GM18511 (cell line): ENCODE results near the gene ODR4.
"Not testable (repeated sequence)": the region's sequence is repeated elsewhere in the genome, so short reads cannot be mapped to it uniquely, and the experiment has no call there.

Source experiments
- ATAC-seq: cut with Tn5 transposase; IDR thresholded peaks from one replicate; pipeline ENCODE4 v1.9.1; 2021; ENCODE audit warnings: mild to moderate bottlenecking, moderate library complexity; ENCODE audit not compliant: unreplicated experiment

ODR4 gene

DNA sequence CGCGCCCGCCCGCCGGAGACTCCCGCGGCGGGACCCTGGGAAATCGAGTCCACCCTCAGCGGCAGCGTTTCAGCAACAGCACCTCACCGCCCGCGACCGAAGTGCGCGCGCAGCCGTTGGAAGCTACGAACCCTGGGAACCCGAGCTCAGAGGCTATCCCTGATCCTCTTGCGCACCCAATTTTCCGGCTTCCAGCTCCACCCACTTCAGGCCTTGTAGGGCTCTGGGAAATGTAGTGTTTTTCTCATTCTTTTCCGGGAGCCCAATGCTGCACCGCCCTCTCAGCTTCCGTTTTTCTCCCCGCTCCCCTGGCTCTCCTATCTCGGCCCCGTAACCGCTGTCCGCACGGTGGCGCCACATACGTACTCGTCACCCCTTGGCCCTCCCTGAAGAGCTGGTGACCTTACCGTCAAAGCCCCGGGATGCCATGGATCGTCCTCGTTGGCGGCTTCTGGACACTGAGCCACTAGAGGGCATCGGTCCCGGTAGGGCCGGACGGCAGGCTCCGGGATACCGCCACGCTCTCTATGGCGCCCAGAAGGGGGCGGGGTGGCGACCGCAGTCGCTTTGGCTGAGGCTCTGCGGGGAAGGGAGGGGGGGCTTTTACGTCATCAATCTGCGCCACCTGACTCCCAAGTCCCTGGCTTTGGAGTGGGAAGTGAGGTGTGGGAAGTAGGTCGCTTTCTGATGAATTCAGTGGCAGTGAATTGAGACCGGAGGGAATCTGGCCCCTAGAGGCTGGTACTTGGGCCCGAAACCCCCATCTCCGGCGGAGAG is at the start of gene ODR4, which contains the start of gene TPR:
Gene ODR4, plus strand, starts transcription at position 687 of the 777 bp plus-strand sequence. CDS start 3,948 bp downstream, outside the sequence.
Gene TPR, minus strand, starts transcription at position 102 of the 777 bp plus-strand sequence. CDS start 225 bp downstream, outside the sequence.
- ATAC-seq, result peak; percentile 87

DNA sequence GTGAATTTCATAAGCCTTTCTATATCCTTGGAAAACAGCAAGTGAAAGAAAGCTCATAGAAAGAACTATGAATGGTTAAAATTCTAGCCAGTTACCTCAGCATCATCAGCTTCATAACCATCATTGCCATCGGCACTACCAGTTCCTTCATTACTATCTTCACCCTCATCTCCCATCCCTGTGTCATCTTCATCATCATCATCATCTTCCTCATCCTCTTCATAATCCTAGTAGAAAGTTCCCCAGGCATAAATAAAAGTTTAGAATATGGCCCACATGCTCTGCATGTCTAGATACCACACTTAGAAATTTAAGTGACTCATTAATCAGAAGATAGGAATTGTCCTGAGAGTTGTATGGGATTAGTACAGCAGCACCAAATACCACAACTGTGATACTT is 49.6 kb upstream of the ODR4 start:
- no peak for ATAC-seq

DNA sequence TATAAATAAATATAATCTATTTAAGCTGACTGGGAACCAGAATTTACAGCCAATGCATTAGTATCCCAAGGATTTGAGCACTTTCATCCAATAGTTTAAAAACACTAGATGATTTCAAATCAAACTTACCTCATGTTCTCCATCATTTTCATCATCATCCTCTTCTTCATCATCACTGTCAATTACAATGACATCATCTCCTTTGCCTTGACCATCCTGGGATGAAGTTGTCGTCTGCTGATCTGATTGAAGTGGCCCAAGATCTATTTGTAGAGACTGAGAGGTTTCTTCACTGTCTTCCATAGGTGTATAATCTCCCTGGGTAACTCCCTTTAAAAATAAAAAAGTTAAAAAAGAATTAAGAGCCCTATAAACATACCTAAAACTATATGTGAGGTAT is 48.3 kb upstream of the ODR4 start:
- ATAC-seq, result no peak

DNA sequence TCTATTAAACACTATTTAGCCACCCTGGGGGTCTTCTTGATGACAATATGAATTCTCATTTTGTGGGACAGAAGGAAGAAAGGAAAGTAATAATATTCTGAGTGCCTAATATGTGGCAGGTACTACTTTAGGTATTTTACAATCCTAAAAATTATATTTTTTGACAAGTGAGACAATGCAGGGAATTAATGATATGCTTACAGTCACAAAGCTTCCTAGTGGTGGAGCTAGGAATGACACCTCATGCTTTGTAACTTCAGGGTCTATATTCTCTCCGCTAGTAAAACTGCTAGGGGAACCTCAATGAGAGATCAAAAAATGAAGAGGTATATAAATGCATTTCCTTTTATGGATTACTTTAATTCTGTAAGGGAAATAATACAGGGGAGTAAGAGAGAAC is 44.9 kb upstream of the ODR4 start:
- no peak for ATAC-seq

DNA sequence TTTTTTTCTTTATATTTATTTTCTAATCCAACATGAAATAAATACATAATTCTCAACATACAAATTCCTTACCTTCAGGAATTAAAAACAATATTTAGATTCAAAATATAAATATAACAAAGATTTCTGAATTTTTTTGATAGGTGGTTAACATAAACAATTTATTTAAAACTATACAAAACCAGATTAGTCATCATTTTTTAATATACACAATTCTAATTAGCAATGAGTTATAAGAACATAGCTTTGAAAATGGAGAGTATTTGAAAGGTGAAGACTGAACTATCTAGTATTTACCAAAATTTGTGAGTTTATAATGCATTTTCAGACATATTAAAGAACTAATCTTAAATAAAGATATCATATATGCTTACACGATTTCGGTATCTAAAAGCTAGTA is 38.1 kb upstream of the ODR4 start:
- no peak for ATAC-seq

DNA sequence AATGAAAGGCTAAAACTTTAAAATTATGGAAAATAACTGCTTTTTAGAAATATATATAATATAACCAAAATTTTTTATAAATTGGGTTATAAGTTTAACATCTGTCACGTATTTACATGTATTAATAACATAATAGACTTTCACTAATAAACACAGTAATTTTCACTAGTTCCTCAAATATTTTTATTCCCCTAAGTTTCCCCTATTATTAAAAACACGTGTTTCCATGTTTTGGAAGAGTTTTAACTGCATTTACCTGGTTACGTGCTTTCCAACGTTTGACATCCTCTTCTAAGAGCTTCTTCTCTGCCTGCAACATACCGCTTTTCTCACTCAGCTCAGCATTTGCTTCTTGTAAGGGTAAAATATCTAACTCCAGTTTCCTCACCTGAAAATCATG is 34.9 kb upstream of the ODR4 start:
- no peak for ATAC-seq

DNA sequence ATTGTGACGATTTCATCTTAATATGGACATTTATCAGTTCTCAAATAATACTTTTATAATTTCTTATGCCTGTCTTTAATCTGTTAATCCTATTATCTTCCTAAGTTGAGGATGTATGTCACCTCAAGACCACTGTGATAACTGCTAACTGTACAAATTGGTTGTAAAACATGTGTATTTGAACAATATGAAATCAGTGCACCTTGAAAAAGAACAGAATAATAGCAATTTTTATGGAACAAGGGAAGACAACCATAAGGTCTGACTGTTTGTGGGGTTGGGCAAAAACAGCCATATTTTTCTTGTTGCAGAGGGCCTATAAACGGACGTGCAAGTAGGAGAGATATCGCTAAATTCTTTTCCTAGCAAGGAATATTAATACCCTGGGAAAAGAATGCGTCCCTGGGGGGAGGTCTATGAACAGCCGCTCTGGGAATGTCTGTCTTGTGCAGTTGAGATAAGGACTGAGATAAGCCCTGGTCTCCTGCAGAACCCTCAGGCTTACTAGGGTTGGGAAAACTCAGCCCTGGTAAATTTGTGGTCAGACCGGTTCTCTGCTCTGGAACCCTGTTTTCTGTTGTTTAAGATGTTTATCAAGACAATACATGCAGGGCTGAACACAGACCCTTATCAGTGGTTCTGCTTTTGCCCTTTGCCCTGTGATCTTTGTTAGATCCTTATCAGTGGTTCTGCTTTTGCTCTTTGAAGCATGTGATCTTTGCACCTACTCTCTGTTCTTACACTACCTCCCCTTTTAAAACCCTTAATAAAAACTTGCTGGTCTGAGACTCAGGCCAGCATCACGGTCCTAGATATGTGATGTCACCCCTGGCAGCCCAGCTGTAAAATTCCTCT is 27.6 kb upstream of the ODR4 start:
- not testable (repeated sequence) for ATAC-seq

DNA sequence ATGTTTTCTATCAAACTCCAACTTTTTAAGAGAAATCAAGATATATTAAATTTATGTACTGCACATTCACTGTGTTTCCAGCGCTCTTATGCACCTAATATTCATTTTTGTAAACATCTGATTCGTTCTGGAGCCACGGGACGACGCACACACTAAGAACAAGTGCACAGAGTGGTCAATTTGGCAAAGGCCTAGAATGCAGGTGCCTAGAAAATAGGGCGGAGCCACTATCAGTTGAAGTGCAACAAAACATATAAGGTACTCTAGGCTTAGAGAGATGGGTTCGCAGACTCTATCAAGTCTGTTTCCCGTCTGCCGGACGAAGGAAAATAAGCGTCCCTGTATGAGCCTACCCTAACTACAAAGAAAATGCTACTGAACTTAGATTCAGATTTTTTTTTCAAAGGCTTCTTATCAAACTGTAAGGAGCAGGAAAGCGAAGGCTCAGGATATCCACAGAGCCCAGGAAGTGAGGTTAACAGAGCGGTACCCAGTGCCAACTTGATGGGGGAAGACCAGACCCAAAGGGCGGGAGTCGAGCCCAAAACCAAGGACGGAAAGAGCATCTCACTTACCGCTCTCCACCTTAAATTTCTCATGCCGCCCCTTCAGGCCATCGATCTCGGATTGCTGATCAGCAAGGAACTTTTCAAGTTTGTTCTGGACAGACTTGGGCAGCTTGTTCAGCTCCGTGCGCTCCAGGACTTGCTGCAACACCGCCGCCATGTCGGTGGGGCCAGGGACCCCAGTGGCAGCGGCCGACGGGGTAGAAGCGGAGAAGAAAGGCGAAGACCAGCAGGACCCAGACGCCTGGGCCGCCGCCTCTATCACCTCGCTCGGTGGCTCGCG is 1.1 kb upstream of the ODR4 start:
- ATAC-seq, result peak; percentile 32

DNA sequence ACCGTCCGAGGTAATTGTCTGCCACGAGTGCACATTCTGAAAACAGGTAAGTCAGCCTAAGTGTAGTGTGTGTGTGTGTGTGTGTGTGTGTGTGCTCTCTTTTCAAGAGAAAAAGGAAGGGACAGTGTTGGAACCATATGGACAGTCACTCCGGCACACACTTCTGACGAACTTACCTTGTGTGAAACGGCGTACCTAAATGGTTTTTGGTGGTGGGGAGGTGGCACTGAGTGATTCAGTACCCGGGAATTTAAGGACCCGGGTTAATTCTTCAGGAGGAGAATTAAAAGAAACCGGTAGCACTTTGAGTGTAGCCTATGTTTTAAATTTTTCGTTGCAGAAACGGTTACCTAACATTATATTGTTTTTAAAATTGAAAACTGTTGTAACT is 286 bp downstream of the ODR4 start:
- no peak for ATAC-seq

DNA sequence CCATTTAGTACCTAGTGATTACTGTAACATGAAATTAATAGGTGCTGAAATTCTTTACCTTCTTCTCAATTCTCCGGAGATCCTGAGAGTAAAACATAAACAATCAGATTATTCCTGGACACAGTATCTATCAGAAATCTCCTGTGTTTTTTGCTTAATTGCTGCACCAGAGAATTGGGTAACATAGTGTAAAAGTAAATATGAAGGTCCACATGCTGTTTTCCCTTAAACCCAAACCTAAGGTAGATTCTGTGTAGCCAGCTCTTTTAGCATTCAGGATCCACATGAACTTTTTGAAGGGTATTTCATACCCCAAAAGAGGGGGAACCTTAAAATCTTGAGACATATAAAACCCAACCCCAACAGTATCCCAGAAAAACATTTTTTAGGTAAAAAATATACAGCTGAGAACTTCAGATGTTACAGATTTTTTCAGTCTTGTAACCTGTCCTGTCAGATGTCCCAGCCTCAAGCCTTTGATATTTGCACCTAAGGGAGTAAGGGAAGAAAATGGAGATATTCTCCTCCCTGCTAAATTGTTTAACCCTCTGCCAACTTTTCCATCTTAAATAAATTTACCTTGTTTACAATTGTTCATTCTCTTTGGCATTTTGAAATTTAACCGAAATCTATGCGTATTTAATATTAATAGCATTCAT is 11.2 kb downstream of the ODR4 start:
- no peak for ATAC-seq

DNA sequence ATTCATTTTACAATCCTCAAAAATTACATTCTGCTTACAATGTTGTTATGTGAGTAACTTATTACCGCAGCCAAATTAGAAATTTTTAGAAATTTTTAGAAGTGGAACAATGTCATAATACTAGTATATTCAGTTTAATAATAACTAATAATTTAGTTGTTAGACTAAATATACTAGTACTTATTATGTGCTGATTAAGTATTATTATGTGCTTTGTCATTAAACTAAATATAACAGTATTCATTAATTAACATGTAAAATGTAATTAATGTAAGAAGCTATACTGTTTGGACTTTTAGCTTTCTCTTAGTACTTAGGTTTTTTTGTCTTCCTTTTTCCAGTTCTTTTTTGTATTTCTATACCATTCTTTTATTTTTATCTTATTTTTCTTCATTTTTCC is 15.3 kb downstream of the ODR4 start:
- no peak for ATAC-seq

DNA sequence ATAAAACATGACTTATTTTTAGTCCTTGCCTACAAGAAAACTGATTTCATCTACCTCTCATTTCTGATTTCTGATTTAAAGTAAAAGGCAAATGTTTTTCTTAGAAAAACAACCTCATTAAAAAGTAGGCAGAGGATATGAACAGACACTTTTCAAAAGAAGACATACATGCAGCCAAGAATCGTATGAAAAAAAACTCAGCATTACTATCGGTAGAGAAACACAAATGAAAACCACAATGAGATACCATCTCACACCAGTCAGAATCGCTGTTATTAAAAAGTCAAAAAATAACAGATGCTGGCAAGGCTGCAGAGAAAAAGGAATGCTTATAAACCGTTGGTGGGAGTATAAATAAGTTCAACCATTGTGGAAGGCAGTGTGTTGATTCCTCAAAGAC is 16.2 kb downstream of the ODR4 start:
- ATAC-seq, result no peak

DNA sequence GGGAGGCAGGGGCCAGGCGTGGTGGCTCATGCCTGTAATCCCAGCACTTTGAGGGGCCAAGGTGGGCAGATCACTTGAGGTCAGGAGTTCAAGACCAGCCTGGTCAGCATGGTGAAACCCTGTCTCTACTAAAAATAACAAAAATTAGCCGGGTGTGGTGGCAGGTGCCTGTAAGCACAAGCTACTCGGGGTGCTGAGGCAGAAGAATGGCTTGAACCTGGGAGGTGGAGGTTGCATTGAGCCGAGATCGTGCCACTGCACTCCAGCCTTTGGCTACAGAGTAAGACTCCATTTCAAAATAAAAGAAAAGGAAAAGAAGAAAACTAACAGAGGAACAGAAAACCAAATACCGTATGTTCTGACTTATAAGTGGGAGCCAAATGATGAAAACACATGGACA is 17.1 kb downstream of the ODR4 start:
- not testable (repeated sequence) for ATAC-seq

DNA sequence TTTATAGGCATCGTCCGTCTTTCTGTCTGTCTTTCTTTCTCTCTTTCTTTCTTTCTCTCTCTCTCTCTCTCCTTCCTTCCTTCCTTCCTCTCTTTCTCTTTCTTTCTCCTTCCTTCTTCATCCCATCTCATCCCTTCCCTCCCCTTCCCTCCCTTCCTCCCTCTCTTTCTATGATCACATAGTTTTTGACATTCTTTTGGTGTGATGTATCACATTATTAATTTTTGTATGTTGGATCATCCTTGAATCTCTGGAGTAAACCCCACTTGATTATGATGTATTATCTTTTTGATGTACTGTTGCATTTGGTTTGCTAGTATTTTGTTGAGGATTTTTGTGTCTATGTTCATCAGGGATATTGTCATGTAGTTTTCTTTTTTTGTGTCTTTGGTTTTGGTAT is 25.8 kb downstream of the ODR4 start:
- ATAC-seq, result not testable (repeated sequence)

DNA sequence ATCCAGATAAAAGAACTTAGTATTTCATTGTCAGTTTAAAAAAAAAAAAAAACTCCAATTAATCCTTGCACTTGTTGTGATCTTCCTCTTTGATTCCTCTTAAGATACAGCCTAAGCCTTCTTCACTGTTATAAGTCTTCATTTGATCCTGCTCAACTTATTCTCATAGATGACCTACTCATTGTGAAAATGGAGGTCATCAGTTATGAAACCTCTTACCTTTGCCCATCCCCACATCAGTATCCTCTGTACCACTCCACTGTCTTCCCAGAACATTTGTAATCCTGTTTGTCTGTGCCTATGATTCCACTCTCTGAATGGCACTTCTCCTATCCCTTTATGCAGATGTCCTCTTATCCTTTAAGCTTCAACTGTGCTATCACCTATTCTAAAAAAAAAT is 28.0 kb downstream of the ODR4 start:
- no peak for ATAC-seq

DNA sequence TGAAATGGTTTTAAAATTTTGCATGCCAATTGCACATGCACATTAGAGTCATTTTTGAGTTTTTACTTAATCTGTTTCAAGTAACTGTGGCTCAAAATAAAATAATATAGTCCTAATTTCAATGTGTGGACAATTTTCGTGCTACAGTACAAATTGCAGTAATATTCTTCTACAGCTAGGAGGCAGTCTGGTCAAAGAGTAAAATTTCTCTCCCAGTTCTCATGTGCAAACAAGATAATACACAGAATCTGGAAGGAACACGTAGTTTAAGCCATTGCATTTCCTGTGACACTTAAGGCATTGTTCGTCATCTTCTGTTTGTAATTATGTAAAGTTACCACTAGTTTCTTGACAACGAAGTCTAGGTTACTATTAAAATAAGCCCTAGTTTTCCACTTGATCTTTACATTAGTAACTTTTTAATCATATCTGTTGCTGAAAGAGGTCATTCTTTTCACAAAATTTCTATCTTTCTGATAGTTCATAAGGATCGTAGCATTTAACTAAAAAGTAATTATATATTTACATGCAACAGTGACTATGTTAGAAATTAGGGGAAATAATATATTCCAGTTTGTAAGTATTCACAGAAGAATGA is 28.9 kb downstream of the ODR4 start:
- peak; percentile 53 for ATAC-seq

DNA sequence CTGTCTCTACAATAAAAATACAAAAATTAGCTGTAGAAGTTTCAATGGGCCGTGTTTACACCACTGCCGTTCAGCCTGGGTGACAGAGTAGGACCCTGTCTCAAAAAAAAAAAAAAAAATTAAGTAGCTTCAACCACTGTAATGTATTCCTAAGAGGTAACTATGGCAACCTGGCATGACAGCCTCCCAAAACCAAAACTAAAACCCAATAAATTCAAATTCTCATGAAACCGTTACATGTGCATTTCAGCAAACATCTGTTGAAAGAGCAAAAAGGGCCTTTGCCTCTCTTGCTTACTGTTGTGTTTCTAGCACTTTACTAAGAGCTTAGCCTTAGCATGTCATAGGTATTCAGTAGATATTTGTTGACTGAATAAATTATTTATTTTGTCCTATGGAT is 33.5 kb downstream of the ODR4 start:
- ATAC-seq, result peak; percentile 72

DNA sequence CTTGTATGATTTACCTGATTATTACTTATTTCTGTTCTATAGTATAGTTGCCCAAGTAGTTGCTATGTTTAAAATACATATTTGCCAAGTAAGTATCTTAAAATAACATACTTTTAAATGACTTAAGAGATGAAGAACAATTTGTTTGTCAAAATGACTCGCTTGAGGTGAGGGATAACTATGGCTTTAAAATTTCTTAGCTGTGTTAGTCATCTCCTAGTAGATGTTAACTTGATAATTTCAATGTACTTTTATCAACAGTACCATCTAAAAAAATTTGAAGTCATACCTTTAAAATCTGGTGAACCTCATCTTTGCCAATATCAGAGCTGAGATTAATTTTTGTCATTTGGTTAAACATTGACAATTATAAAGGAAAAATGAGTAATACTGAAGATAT is 37.7 kb downstream of the ODR4 start:
- no peak for ATAC-seq

DNA sequence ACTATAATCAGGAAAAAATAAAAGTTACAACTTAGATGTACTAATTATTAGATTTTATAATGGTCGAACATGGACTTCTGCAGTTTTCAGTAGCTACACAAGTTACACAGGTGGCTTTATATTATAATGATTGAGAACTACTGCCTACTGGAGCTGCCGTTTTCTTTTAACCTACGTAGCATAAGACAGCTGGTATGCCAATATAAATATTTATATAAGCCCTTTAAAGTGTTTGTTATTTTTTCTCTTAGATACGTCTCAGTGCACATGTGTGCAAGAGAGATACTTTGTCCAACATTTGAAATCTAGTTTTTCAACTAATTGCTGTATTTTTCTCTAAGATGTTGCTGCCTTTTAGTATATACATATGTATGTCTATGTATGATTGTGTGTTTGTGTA is 42.9 kb downstream of the ODR4 start:
- no peak for ATAC-seq

DNA sequence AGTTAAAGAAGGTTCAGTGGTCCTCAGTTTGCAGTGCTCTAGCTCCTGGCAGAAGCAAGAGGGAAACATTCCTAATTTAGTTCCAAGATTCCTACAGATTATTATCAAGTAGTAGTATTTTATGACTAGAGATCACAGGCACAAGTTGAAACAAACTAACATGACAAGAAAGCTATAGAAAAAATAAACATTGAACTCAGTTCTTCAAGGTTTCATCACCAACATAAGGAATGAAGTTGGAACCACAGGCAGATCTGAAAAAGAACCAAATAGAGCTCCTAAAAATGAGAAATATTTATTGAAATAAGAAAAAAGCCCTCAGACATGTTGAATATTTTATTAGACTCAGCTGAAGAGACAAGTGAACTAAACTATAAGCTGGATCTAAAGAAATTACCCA is 44.7 kb downstream of the ODR4 start:
- no peak for ATAC-seq
